ENCODE data around the gene ADIPOR2. TPM values are rescaled to one million over a fixed set of nuclear protein-coding genes. Genes with fewer than 3 reads are reported as not detected.
"Not testable (repeated sequence)": the region's sequence is repeated elsewhere in the genome, so short reads cannot be mapped to it uniquely, and the experiment has no call there.

ADIPOR2 gene
- total RNA-seq, 1 donor, result 18.3 TPM

DNA sequence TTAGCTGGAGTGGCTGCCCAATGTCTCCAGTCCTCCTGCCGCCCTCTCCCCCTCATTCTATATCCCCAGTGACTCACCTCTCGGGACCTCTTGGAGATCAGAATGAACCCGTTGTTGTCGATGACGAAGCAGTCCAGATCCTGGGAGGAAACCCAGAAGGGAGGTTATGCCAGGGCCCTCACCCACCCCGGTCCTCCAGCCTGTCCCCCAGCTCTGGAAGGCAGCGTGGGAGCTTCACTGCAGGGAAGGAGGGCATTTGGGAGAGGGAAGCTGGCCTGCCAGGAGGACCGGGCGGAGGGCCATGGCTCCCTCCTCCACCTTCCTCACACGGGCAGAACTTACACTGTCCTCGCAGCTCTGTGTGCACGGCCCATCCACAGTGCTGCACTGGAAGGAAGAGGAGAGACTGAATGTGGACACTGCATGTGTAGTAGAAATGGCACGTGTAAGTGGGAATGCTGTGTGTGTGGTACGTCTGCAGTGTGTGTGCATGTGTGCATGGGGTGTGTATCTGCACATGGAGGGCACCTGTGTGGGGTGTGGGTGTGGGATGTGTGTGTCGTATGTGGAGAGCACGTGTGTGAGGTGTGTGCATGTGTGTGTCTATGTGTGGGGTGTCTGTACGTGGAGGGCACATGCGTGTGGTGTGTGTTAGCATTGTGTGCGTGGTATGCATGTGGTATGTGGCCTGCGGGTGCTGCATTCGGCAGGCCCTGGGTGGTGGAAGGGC lies 119.5 kb downstream of the ADIPOR2 start:
- no peaks in the 10 kb centered on the region for H3K9me3 ChIP-seq (ENCODE audit: low read depth, low read length)
- H3K4me1 ChIP-seq (ENCODE audit: insufficient read depth, low read length), result peaks cover 65% of the 10 kb centered on the region
- H3K4me3 ChIP-seq (ENCODE audit: low read length), result no peak overlapping the region
- H3K27me3 ChIP-seq (ENCODE audit: insufficient read depth, low read length), result no peaks in the 10 kb centered on the region

DNA sequence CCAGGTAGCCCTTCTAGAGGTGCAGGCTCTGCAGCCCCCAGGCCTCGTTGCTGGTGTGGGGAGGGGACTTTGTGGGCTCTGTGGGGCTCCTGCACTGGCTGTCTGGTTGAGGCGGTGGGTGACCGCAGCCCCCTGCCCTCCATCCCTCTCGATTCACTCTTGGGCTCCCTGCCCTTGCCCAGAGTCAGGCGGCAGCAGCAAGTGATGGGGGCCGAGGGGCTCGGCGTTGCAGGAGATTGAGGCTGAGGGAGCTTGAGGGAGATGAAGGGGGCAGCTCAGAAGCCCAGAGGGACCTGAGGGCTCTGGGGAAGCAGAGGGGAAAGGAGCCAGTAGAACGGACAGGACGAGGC lies 120.0 kb downstream of the ADIPOR2 start:
- H3K9me3 ChIP-seq (ENCODE audit: low read depth, low read length), result no peaks in the 10 kb centered on the region
- H3K4me1 ChIP-seq (ENCODE audit: insufficient read depth, low read length), result peaks cover 65% of the 10 kb centered on the region
- no peak overlapping the region for H3K4me3 ChIP-seq (ENCODE audit: low read length)
- H3K27me3 ChIP-seq (ENCODE audit: insufficient read depth, low read length), result no peaks in the 10 kb centered on the region

DNA sequence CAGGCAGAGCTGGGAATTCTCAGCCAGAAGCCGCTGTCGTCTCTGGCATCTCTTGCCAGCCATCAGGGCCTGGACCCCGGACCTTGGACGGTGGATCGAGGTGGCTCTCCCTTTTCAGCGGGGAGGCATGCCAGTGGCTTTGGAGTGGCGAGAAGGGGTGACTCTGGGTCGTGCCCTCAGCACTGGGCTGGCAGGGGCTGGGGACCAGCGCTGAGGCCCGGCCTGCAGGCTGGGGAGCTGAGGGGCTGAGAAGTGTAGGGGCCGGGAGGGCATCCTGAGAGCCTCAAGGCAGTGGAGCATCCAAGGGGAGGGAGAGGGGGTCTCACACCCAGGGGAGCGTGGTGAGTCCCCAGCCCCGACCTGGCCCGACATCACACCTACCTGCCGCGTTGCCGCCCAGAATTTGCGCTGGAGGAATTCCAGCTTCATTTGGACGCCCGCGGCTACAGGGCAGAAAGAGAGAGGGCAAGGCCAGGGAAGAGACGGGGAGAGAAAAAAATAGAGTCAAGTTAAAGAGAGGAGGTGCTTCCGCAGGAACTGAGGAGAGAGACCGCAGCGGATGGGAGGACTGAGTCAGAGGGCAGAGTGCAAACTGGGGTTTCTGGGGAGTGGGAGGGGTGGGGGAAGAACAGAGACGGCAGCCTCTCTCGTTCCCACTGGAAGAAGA lies 120.5 kb downstream of the ADIPOR2 start:
- H3K27me3 ChIP-seq (ENCODE audit: insufficient read depth, low read length), result no peaks in the 10 kb centered on the region
- peaks cover 65% of the 10 kb centered on the region for H3K4me1 ChIP-seq (ENCODE audit: insufficient read depth, low read length)
- H3K4me3 ChIP-seq (ENCODE audit: low read length), result no peak overlapping the region
- no peaks in the 10 kb centered on the region for H3K9me3 ChIP-seq (ENCODE audit: low read depth, low read length)

DNA sequence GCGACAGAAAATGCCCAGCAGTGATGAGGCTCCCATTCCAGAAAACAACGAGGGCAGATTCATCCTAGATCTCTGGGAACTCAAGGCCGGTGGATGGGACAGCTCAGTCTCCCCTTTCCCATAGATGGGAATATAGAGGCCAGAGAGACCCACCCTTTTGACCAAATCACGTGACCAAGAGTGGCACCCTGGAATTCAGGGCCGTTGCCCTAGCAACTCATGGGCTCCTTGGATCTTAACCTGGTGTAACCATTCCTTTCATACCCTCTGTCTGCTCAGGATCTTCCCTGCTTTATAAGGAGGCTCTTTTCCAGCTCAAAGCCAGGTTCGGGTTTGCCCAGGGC lies 121.0 kb downstream of the ADIPOR2 start:
- no peak overlapping the region for H3K4me3 ChIP-seq (ENCODE audit: low read length)
- H3K27me3 ChIP-seq (ENCODE audit: insufficient read depth, low read length), result no peaks in the 10 kb centered on the region
- peaks cover 65% of the 10 kb centered on the region for H3K4me1 ChIP-seq (ENCODE audit: insufficient read depth, low read length)
- H3K9me3 ChIP-seq (ENCODE audit: low read depth, low read length), result no peaks in the 10 kb centered on the region

DNA sequence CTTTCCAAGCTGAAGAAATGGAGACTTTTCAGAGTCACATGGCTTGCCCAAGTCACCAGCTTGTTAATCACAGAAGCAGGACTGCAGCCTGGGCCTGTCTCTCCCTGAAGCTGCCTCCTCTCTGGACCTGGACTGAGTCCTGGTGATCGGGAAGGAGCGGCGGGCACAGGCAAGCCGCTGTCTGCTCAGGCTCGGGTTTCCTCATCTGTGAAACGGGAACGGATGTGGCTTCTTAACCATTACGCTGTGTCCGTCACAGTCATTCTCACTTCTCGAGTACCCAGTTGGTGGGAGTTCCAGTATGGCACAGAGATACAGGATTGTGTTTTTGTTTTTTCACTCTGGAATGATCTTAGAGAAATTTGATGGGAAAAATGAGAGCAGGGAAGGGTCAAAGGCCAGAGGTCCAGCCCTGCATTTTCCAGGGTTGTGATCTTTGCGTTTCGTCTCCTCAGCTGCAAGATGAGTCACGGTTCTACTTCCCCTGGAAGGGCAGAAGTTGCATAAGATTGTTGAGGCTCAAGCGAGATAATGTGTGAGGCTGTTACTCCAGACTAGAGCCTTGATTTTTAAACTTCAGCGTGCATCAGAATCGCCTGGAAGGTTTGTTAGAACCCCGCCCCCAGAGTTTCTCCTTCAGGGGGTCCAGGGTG lies 121.9 kb downstream of the ADIPOR2 start:
- H3K27me3 ChIP-seq (ENCODE audit: insufficient read depth, low read length), result no peaks in the 10 kb centered on the region
- no peak overlapping the region for H3K4me3 ChIP-seq (ENCODE audit: low read length)
- H3K9me3 ChIP-seq (ENCODE audit: low read depth, low read length), result no peaks in the 10 kb centered on the region
- H3K4me1 ChIP-seq (ENCODE audit: insufficient read depth, low read length), result peaks cover 61% of the 10 kb centered on the region

DNA sequence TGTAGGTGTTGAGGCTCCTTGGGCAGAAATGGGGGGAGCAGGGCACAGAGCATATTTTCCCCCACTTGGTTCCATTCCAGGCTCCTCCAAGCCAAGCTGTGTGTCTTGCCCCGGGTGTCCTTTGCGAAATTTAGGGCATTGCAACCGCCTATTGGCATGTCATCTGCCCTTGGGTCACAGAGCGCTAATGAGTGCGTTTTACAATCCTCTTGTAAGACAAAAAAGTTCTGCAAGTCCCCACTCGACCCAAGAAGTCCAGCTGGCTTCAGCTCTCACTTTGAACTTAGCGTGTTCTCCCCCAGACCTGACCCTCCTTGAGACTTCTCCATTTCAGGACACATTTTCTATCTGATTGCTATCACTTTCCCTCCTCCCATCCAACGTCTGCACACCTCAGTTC lies 123.4 kb downstream of the ADIPOR2 start:
- H3K9me3 ChIP-seq (ENCODE audit: low read depth, low read length), result no peaks in the 10 kb centered on the region
- H3K4me3 ChIP-seq (ENCODE audit: low read length), result no peak overlapping the region
- no peaks in the 10 kb centered on the region for H3K27me3 ChIP-seq (ENCODE audit: insufficient read depth, low read length)
- H3K4me1 ChIP-seq (ENCODE audit: insufficient read depth, low read length), result peaks cover 53% of the 10 kb centered on the region

DNA sequence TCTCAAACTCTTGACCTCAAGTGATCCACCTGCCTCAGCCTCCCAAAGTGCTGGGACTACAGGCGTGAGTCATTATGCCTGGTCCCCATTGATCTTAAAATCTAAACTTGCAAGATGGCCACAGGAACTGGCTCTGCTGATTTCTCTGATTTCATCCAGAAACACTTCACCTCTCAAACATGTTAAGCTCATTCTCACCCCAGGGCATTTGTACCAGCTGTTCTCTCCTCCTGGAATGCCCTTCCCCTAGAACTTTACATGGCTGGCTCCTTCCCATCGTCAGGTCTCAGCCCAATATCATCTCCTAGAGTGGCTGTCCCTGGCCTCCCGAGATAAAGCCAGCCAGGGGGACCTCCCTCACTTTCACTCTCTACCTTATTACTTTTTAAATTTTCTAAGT lies 124.2 kb downstream of the ADIPOR2 start:
- Histone ChIP-seq H3K4me1 (ENCODE audit: insufficient read depth, low read length) (peaks cover 44% of the 10 kb centered on the region), H3K27me3 (ENCODE audit: insufficient read depth, low read length) (peaks cover 7% of the 10 kb centered on the region), H3K4me3 (ENCODE audit: low read length) (no peak overlapping the region), H3K9me3 (ENCODE audit: low read depth, low read length) (no peaks in the 10 kb centered on the region)

DNA sequence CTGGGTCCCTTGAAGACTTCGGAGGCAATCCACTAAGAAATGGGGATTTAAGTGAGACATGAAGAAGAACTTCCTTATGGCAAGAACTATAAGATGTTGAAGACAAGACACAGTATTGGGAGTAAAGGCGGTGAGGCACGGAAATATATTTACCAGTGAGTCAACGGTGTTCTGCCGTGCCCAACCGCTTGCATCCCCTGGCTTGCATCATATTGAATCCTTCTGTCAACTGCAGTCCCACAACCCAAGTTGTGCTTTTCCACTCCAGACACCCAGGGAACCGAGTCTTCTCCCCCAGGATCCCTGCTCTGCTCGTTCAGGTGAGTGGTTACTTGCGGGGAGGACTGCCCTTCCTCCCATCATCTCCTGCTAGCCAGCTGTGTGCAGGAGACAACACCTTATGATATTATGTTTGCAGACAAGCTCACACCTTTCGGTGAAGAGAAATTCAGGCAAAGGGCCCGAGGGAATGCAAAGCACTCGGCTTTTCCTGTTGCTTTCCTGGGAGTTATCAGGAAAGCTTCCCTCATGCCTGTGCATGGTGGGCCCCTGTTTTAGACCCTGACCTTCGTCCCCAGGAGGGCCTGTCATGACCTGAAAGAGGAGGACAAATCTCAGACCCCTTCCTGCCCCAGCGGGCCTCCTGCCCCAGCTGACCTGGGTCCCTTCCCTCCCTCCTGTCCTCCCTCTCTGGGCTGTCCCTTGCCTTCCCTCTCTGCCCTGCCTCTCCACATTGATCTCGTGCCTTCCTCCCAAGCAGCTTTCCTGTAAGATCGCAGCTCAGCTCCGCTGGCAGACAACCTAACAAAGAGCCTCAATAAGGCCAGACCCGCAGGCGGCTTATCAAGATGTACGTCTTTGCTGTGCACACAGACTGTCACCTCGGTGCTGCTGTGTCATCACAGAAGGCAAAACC lies 125.2 kb downstream of the ADIPOR2 start:
- Histone ChIP-seq H3K4me3 (ENCODE audit: low read length) (no peak overlapping the region), H3K27me3 (ENCODE audit: insufficient read depth, low read length) (peaks cover 14% of the 10 kb centered on the region), H3K9me3 (ENCODE audit: low read depth, low read length) (no peaks in the 10 kb centered on the region), H3K4me1 (ENCODE audit: insufficient read depth, low read length) (peaks cover 35% of the 10 kb centered on the region)

DNA sequence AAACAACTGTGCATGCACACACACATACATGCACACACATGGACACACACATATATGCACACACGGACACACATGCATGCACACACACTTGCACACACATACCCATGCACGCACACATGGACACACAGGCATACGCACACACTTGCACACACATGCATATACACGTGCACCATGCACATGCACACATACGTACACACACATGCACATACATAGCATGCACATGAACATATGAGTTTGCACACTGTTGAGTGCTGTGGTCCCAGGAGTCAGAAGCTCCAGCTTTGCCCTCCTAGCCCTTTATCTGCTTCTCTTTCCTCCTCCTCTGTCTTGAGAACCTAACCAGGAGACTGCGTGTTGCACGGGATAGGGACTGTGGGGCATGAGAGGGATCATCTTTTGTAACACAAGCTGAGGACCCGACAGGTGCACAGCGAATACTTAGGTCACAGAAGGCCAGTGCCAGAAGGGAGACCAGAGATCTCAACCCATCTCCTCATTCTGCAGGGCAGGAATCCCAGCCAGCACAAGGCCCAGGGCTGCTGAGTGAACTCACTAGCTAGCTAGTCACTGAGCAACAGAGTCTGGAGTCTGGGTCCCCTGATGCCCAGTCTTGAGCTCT lies 126.0 kb downstream of the ADIPOR2 start:
- Histone ChIP-seq H3K27me3 (ENCODE audit: insufficient read depth, low read length) (peaks cover 21% of the 10 kb centered on the region), H3K4me1 (ENCODE audit: insufficient read depth, low read length) (peaks cover 27% of the 10 kb centered on the region), H3K4me3 (ENCODE audit: low read length) (no peak overlapping the region), H3K9me3 (ENCODE audit: low read depth, low read length) (no peaks in the 10 kb centered on the region)

DNA sequence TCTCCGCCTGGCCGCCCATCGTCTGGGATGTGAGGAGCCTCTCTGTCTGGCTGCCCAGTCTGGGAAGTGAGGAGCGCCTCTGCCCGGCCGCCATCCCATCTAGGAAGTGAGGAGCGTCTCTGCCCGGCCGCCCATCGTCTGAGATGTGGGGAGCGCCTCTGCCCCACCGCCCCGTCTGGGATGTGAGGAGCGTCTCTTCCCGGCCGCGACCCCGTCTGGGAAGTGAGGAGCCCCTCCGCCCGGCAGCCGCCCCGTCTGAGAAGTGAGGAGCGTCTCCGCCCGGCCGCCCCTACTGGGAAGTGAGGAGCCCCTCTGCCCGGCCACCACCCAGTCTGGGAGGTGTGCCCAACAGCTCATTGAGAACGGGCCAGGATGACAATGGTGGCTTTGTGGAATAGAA lies 127.1 kb downstream of the ADIPOR2 start:
- H3K27me3 ChIP-seq (ENCODE audit: insufficient read depth, low read length), result peaks cover 24% of the 10 kb centered on the region
- not testable (repeated sequence) for H3K9me3 ChIP-seq (ENCODE audit: low read depth, low read length); H3K4me3 ChIP-seq (ENCODE audit: low read length)
- H3K4me1 ChIP-seq (ENCODE audit: insufficient read depth, low read length), result peaks cover 18% of the 10 kb centered on the region

DNA sequence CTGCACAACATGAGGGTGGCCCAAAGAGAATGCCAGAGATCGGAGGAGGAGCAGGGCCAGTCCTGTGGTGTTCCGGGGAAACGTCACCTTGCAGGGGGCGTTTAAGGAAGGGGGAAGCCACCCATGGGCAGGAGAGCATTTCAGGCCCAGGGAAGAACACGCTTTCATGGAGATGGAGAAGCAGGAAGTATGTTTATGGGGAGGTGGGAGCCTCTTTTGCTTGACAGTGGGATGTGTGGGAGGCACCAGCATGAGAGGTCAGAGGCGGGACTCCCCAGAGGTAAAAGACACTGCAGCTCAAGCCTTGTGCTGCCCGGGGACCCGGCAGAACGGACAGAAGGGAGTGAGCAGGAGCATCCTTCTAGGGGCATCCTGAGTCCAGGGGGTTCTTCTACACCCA lies 128.2 kb downstream of the ADIPOR2 start:
- H3K4me3 ChIP-seq (ENCODE audit: low read length), result no peak overlapping the region
- peaks cover 24% of the 10 kb centered on the region for H3K27me3 ChIP-seq (ENCODE audit: insufficient read depth, low read length)
- peaks cover 7% of the 10 kb centered on the region for H3K4me1 ChIP-seq (ENCODE audit: insufficient read depth, low read length)
- H3K9me3 ChIP-seq (ENCODE audit: low read depth, low read length), result no peaks in the 10 kb centered on the region

DNA sequence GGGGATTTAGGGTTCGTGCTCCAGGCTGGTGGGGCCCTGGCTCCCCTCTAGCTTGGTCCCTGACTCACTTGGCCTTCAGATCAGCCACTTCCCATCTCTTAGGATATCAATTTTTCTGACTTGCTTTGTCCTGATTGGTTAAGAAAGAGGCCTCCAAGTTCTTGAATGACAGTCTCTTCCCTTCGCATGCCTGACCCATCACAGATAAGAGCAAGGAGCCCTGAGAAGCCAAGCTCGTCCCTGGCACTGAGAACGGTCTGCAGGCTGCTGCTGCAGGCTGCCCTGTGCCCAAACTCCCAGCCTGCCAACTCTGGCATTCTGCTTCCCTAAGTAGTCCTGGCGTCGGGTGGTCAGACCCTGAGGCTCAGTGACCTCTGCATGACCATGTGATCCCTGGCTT lies 128.7 kb downstream of the ADIPOR2 start:
- no peaks in the 10 kb centered on the region for H3K9me3 ChIP-seq (ENCODE audit: low read depth, low read length)
- H3K4me1 ChIP-seq (ENCODE audit: insufficient read depth, low read length), result peaks cover 2% of the 10 kb centered on the region
- no peak overlapping the region for H3K4me3 ChIP-seq (ENCODE audit: low read length)
- peaks cover 24% of the 10 kb centered on the region for H3K27me3 ChIP-seq (ENCODE audit: insufficient read depth, low read length)

DNA sequence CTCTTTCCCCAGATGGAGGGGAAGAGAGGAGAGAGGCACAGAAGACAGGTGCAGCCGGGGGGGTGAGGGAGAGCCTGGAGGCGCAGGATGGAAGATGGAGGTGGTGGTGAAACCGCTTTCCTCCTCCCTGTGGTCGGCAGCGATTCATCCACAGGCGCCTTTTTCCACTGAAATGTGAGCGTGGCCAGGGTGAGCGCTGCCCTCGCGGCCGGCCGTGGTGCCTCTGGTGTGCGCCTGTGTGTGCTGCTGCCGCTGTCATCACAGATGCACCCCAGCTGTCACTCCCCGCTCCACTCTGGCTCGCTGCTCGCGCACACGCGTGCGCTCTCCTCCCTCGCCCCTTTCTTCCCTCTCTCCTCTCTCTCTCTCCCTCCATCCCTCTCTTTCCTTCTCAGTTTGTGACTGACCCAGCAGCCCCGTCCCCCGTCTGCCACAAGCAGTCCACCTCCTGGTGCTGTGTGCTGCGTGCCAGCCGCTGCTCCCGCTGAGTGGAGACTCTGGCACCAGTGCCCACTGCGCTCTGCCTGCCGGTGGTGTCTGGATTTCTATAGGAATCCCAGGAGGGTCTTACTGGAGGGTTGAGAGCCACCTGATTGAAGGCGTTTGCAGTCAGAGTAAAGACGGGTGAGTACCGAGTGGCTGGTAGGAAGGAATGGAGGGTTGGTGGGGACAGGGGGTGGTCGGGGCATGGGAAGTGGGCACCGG lies 129.5 kb downstream of the ADIPOR2 start, which contains the start of gene LRTM2:
LRTM2 (plus strand) TSS at position 375 of the 705 bp plus-strand sequence. CDS start 7,584 bp downstream, outside the sequence.
- Histone ChIP-seq H3K27me3 (ENCODE audit: insufficient read depth, low read length) (peaks cover 24% of the 10 kb centered on the region), H3K9me3 (ENCODE audit: low read depth, low read length) (no peaks in the 10 kb centered on the region), H3K4me3 (ENCODE audit: low read length) (no peak within 1 kb of the TSS), H3K4me1 (ENCODE audit: insufficient read depth, low read length) (no peaks in the 10 kb centered on the region)

DNA sequence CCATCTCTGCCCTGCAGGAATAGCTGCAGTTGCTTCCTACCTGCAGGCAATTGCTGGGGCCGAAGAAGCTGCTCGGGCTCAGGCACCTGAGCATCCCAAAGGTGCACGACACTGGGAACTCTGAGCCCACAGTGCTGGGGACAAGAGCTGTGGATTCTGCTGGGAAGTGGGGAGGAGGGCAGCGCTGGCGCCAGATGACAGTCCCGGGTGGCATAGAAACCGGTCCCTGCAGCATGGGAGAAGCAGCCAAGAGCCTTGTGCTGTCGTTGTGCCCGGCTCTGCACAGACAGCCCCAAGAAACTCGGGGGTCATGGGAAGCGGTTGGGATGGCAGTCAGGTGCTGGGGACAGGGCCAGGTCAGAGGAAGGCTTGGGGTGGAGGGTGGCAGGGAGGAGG lies 130.0 kb downstream of the ADIPOR2 start:
- no peak overlapping the region for H3K4me3 ChIP-seq (ENCODE audit: low read length)
- no peaks in the 10 kb centered on the region for H3K4me1 ChIP-seq (ENCODE audit: insufficient read depth, low read length)
- H3K9me3 ChIP-seq (ENCODE audit: low read depth, low read length), result no peaks in the 10 kb centered on the region
- H3K27me3 ChIP-seq (ENCODE audit: insufficient read depth, low read length), result peaks cover 24% of the 10 kb centered on the region
